ENCODE results near the gene PDSS2.

Gene PDSS2

DNA sequence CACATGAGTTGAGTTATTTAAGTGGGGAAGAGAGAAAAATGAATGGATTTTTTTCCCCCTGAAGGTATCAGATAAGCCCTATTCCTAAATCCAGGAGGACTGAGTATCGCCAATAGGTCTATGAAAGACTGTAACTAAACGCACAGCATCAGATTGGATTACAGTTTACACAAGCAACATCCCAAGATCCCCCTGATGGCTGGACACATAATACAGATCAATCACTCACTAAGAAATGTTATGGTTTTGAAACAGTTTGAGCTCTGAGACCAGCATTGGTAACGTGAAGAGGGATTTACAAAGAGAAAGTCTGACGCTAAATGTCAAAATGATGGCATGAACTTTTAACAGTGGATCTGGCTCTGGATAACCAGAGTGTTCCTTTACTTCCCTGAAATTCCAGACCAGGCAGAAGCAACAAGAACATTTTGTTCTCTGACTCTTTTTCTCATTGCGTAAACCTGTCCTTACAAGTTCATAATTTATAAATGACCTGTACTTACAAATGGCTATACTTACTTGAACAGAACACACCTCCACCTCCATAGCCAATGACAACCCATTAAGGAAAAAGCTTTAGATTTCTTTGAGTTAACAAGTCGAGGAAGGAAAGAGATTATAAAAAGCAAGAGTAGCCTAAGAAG lies 212.3 kb downstream of the PDSS2 start:
- TF ChIP-seq, protein P1, sequence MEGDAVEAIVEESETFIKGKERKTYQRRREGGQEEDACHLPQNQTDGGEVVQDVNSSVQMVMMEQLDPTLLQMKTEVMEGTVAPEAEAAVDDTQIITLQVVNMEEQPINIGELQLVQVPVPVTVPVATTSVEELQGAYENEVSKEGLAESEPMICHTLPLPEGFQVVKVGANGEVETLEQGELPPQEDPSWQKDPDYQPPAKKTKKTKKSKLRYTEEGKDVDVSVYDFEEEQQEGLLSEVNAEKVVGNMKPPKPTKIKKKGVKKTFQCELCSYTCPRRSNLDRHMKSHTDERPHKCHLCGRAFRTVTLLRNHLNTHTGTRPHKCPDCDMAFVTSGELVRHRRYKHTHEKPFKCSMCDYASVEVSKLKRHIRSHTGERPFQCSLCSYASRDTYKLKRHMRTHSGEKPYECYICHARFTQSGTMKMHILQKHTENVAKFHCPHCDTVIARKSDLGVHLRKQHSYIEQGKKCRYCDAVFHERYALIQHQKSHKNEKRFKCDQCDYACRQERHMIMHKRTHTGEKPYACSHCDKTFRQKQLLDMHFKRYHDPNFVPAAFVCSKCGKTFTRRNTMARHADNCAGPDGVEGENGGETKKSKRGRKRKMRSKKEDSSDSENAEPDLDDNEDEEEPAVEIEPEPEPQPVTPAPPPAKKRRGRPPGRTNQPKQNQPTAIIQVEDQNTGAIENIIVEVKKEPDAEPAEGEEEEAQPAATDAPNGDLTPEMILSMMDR (IDR thresholded peaks at IDR 0.05; ENCODE audit: borderline replicate concordance, insufficient read depth, low read depth, low read length) = no peak

DNA sequence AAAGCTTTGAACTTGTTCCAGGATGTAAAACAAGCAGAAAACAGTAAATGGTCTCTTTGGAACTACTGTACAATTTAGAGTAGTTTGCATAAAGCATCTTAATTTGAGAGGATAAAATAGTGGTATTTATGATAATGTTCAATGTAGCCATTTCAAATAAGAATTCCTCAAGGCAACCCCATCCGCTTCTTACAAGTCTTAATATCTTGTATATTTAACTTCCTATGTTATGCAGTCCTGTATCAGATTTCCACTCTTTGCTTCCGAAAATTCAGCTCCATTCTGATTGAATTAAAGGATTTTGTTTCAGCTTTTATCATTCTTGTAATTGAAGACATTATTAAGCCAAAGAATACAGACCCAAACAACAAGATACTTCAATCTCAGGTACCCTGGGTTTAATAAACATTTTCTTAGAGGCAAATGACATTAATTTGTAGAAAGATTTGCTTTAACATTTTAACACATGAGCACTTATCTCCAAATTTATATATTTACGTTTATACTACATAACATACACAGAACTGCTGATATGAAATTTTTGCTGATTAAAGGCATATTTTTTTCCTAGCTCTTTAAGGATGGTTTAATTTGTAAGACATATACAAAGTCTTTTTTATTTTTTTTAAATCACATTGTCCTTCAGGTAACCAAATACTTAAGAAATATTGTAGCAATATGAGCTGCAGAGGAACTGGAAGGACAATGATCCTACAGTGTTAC lies 213.0 kb downstream of the PDSS2 start:
- H3K4me3 ChIP-seq (ENCODE audit: low read depth, low read length) = no peak overlapping the region
- TF ChIP-seq, protein P1 (IDR thresholded peaks at IDR 0.05; ENCODE audit: borderline replicate concordance, insufficient read depth, low read depth, low read length) = no peak

More for the DNA sequence above, 212.3 kb downstream of the PDSS2 start:
- H3K4me3 ChIP-seq (ENCODE audit: low read depth, low read length) = no peak overlapping the region

DNA sequence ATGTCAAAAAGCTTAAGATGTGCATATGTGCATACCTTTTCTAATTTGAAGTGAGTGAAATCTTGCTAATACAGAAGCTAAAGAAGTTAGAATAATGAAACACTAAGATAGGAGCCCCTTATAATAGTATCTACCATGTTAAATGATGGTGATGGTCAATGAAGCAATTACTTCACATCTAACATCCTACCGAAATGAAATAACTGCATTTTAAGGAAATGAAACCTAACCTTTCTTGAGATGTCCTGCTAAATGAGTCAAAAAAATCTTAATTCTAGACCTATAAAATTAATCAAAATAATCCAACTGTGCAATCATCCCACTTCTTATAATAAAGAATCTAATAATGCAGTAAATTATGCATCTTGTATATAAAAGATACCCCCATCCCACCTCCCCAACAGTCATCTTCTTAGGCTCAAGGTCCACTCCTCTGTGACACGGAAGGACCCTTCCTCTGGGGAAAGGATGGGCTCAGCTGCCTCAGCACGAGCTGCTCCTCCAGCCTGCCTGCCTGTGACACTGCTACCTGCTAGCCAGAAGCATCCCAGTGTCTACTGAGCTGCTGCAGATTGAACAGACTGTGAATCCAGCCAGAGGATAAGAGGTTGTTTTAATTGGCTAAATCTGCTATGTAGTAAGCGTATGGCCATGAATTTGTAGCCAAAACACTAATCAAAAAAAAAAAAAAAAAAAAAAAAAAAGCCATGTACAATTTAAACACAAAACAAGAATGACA lies 214.5 kb downstream of the PDSS2 start:
- TF ChIP-seq, protein P1 (IDR thresholded peaks at IDR 0.05; ENCODE audit: borderline replicate concordance, insufficient read depth, low read depth, low read length) = no peak
- H3K4me3 ChIP-seq (ENCODE audit: low read depth, low read length) = no peak overlapping the region

DNA sequence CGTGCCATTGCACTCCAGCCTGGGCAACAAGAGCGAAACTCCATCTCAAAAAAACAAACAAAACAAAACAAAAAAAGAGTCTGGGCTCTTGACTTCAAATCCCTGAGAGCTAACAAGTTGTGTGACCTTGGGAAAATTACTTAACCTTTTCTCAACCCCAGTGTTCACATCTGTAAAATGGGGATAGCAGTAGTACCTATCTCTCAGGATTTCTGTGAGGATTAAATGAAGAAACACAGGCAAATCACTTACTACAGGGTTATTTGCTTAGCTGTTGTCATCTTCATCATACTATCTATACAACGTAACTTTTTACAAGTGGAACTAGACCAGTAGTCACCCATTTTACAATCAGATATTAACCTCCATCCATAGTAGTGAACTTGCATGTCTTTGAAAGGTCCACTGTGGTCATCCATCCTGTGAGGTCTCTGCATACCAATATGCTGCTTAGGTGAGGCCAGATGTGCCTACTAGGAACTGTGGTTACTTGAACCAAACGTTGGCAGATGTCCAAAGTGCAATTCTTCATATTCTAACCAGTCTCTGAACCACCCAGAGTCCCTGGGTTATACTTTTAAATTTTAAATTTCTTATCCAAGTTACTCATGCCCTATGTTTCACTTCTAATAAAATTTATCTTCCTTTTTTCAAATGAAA lies 215.2 kb downstream of the PDSS2 start:
- H3K4me3 ChIP-seq (ENCODE audit: low read depth, low read length) = no peak overlapping the region
- TF ChIP-seq, protein P1 (IDR thresholded peaks at IDR 0.05; ENCODE audit: borderline replicate concordance, insufficient read depth, low read depth, low read length) = no peak

DNA sequence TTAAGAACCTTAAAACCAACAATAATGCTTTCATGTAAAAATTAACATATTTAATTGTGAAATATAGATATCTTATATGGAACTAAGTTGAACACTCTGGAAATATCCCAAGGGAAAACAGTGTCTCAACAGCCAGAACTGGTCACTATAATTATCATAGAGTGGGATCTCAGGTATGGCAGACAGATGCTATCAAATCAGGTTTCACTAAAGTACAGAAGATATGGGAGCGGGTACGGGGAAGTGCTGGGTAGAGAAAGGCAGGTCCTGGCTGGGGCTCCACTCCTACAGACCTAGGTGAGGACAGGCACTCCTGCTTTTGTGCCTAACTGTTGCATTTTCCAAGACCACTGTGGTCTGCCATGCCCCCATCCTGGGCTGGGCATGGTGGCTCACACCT lies 215.9 kb downstream of the PDSS2 start:
- TF ChIP-seq, protein P1 (IDR thresholded peaks at IDR 0.05; ENCODE audit: borderline replicate concordance, insufficient read depth, low read depth, low read length) = no peak
- no peak overlapping the region for H3K4me3 ChIP-seq (ENCODE audit: low read depth, low read length)

DNA sequence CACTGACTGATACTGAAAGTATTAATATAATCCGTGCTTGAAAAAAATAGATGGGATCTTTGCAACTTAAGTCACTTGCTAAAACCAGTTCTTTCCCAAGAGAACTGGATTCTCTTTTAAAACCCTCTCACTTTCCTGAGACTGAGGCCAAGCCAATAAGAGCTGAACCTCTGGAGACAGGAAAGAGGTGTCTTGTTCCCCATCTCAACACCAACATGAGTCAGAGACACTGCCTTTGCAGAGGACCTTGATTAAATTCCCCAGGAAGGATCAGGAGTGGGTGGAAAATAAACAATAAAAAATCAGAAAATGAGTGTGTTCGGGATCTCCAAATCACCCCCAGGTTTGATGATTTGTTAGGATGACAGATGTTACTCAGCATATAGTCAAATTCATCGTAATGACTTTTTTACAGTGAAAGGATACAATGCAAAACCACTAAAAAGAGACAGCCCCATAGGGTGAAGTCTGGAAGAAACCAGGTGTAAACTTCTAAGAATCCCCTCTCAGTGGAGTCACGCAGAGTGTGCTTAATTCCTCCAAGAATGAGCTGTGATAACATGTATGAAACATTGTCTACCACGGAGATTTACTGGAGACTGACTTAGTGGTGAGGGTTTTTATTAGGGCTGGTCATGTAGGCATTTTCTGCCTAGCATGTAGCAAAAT lies 221.2 kb downstream of the PDSS2 start:
- TF ChIP-seq, protein P1 (IDR thresholded peaks at IDR 0.05; ENCODE audit: borderline replicate concordance, insufficient read depth, low read depth, low read length) = no peak
- H3K4me3 ChIP-seq (ENCODE audit: low read depth, low read length) = no peak overlapping the region
